Fibroblast of pulmonary artery (primary cell): Measurements from ENCODE around the gene FITM2.

Source experiments
- DNase-seq: peaks from one replicate; pipeline ENCODE4 v3.0.0-alpha.2; 2010; ENCODE audit warnings: low read depth
- H3K4me3 ChIP-seq: replicated peaks from 2 replicates; pipeline ENCODE4 v1.5.1; 2011; ENCODE audit warnings: low read depth, mild to moderate bottlenecking, control low read depth, low read length, moderate library complexity
- CTCF ChIP-seq: IDR thresholded peaks from 2 replicates; pipeline ENCODE4 v1.5.1; 2011; ENCODE audit warnings: mild to moderate bottlenecking, control low read depth, low read length, inconsistent platforms; ENCODE audit errors: missing control alignments

Gene FITM2

GRCh38 chr20:44271915-44272663, 38.9 kb downstream of the FITM2 start:
- peak; percentile 10 for TF ChIP-seq CTCF
- H3K4me3 ChIP-seq: no peak overlapping the region
- DNase-seq: no peak

GRCh38 chr20:44268802-44269201, 42.2 kb downstream of the FITM2 start:
- DNase-seq: no peak
- TF ChIP-seq CTCF: no peak
- H3K4me3 ChIP-seq: no peak overlapping the region

- TF ChIP-seq CTCF: no peak
- H3K4me3 ChIP-seq: no peak overlapping the region
- DNase-seq: peak; percentile 3
These were observed 46.7 kb downstream of the FITM2 start for GRCh38 chr20:44264287-44264686.

- no peak for DNase-seq
- H3K4me3 ChIP-seq: no peak overlapping the region
- no peak for TF ChIP-seq CTCF
These were observed 52.6 kb downstream of the FITM2 start for GRCh38 chr20:44258226-44258890.

- H3K4me3 ChIP-seq: no peak overlapping the region
- TF ChIP-seq CTCF: no peak
- DNase-seq: no peak
These were observed 54.0 kb downstream of the FITM2 start for GRCh38 chr20:44256961-44257360.

- no peak for TF ChIP-seq CTCF
- DNase-seq: no peak
- no peak overlapping the region for H3K4me3 ChIP-seq
These were observed 55.1 kb downstream of the FITM2 start for GRCh38 chr20:44255942-44256341.

GRCh38 chr20:44254073-44254472, 56.9 kb downstream of the FITM2 start:
- no peak for TF ChIP-seq CTCF
- H3K4me3 ChIP-seq: no peak overlapping the region
- no peak for DNase-seq
